HCT116 (cell line): Measurements from ENCODE around the gene FSTL4. TPM values are rescaled to one million over a fixed set of nuclear protein-coding genes. Genes with fewer than 3 reads are reported as not detected.

Experiments
- ATAC-seq: fragments of 200-7000 bp; cut with Tn5 transposase; 2 replicates; pipeline ENCODE4 v1.9.1; 2020; ENCODE audit warnings: mild to moderate bottlenecking, moderate library complexity
- BruUV-seq: library from RNA; stranded (reverse); fragments of 400-500 nt; replicated peaks from 2 replicates; lab custom pipeline; 2021; lab: Mats Ljungman, UMichigan
- CTCF ChIA-PET: fragments of 300-600 bp; sonication (Branson Sonifier 250); formaldehyde crosslinking; loops from one replicate; lab custom pipeline; 2021; ENCODE audit warnings: antibody characterized with exemption; lab: Charles Lee
- POLR2A ChIA-PET: fragments of 300-600, 350-600 bp; sonication (Branson Sonifier 250); formaldehyde crosslinking; loops from one replicate; lab custom pipeline; 2021; ENCODE audit warnings: antibody characterized with exemption; lab: Charles Lee
- RAD21 ChIA-PET, 2 experiments: fragments of 300-600 bp; sonication (Branson Sonifier 250); formaldehyde crosslinking; loops; one replicate each; lab custom pipeline; 2023; ENCODE audit warnings: low total read pairs in 2 of 2; ENCODE audit not compliant: uncharacterized antibody in 2 of 2, unreplicated experiment in 2 of 2, low non-redundant PET in 1 of 2; lab: Charles Lee
- DNase-seq: peaks from one replicate; pipeline ENCODE4 v3.0.0-alpha.2; 2010; ENCODE audit warnings: low read depth, low spot score
- H2AFZ ChIP-seq: fragments of 200-600 bp; shearing (Covaris generic), sonication (generic); 2 replicates; pipeline ENCODE4 v1.6.1; 2017; ENCODE audit warnings: low read depth, mixed run types, mixed read lengths, antibody characterized with exemption, low read length; ENCODE audit not compliant: poor library complexity, severe bottlenecking
- H3K27ac ChIP-seq: 2 replicates; pipeline ENCODE4 v1.5.1; 2012; ENCODE audit warnings: low read depth, low read length
- H3K27me3 ChIP-seq: fragments of 200-600 bp; sonication (generic); 2 replicates; pipeline ENCODE4 v1.6.1; 2016; ENCODE audit warnings: mixed run types, low read length, mixed read lengths; ENCODE audit not compliant: insufficient read depth
- H3K36me3 ChIP-seq, 2 experiments: fragments of 200-500 bp in 1 of 2; fragments of 200-600 bp in 1 of 2; sonication (Bioruptor generic) in 1 of 2; sonication (generic) in 1 of 2; 2 replicates each; pipeline versions ENCODE4 v1.5.1 to v1.6.1; 2014 to 2016; ENCODE audit warnings: low read length in 2 of 2, inconsistent platforms in 1 of 2, mixed read lengths in 1 of 2, mixed run types in 1 of 2; ENCODE audit not compliant: insufficient read depth in 2 of 2, control insufficient read depth in 1 of 2
- H3K4me1 ChIP-seq, 2 experiments: fragments of 200-600 bp in 1 of 2; sonication (generic) in 1 of 2; 2 replicates each; pipeline versions ENCODE4 v1.5.1 to v1.6.1; 2012 to 2017; ENCODE audit warnings: low read length in 2 of 2, inconsistent platforms in 1 of 2, mild to moderate bottlenecking in 1 of 2, mixed read lengths in 1 of 2, mixed run types in 1 of 2, moderate library complexity in 1 of 2; ENCODE audit not compliant: insufficient read depth in 2 of 2, control insufficient read depth in 1 of 2
- H3K4me2 ChIP-seq: fragments of 200-600 bp; sonication (generic); 2 replicates; pipeline ENCODE4 v1.6.1; 2017; ENCODE audit warnings: mixed run types, low read length, mixed read lengths
- H3K4me3 ChIP-seq, 2 experiments: fragments of 200-600 bp in 1 of 2; sonication (generic) in 1 of 2; replicated peaks in 1 of 2; 2 replicates each; pipeline ENCODE4 v1.5.1; 2011 to 2016; ENCODE audit warnings: low read length in 2 of 2, control low read depth in 1 of 2, low read depth in 1 of 2, mild to moderate bottlenecking in 1 of 2, mixed read lengths in 1 of 2, mixed run types in 1 of 2
- H3K79me2 ChIP-seq: fragments of 200-600 bp; sonication (generic); 2 replicates; pipeline ENCODE4 v1.6.1; 2017; ENCODE audit warnings: mild to moderate bottlenecking, mixed run types, low read length, moderate library complexity, mixed read lengths; ENCODE audit not compliant: insufficient read depth
- H3K9ac ChIP-seq: fragments of 200-600 bp; sonication (generic); 2 replicates; pipeline ENCODE4 v1.6.1; 2016; ENCODE audit warnings: low read length, mixed read lengths
- H3K9me2 ChIP-seq: fragments of 200-600 bp; sonication (generic), shearing (Covaris generic); 2 replicates; pipeline ENCODE4 v1.6.1; 2017; ENCODE audit warnings: mixed run types, mild to moderate bottlenecking, moderate library complexity; ENCODE audit not compliant: insufficient read depth
- H3K9me3 ChIP-seq, 2 experiments: fragments of 200-500 bp in 1 of 2; fragments of 200-600 bp in 1 of 2; sonication (Bioruptor generic) in 1 of 2; sonication (generic) in 1 of 2; 2 replicates each; pipeline ENCODE4 v1.6.1; 2014 to 2017; ENCODE audit warnings: low read length in 2 of 2, mixed read lengths in 2 of 2, inconsistent platforms in 1 of 2, low read depth in 1 of 2, mild to moderate bottlenecking in 1 of 2, mixed run types in 1 of 2, moderate library complexity in 1 of 2; ENCODE audit not compliant: control insufficient read depth in 1 of 2, insufficient read depth in 1 of 2
- H4K20me1 ChIP-seq: fragments of 200-600 bp; sonication (generic), shearing (Covaris generic); 2 replicates; pipeline ENCODE4 v1.6.1; 2017; ENCODE audit warnings: mixed run types, mild to moderate bottlenecking, moderate library complexity; ENCODE audit not compliant: insufficient read depth
- ATF3 ChIP-seq: IDR thresholded peaks from 2 replicates; pipeline ENCODE4 v1.6.1; 2012
- CBX3 ChIP-seq: IDR thresholded peaks from 2 replicates; pipeline ENCODE4 v1.6.1; 2012; ENCODE audit warnings: low read depth
- CEBPB ChIP-seq: IDR thresholded peaks from 2 replicates; pipeline ENCODE4 v1.6.1; 2012; ENCODE audit warnings: low read depth
- CTCF ChIP-seq, 3 experiments: fragments of 200-600 bp in 1 of 3; sonication (generic) in 1 of 3; IDR thresholded peaks in 2 of 3; conservative IDR thresholded peaks in 1 of 3; 2 replicates each; pipeline ENCODE4 v1.5.1; 2012 to 2017; ENCODE audit warnings: low read depth in 2 of 3, low read length in 2 of 3, antibody characterized with exemption in 1 of 3, borderline replicate concordance in 1 of 3, control low read depth in 1 of 3, mild to moderate bottlenecking in 1 of 3, mixed read lengths in 1 of 3, mixed run types in 1 of 3, moderate library complexity in 1 of 3; ENCODE audit not compliant: insufficient read depth in 1 of 3
- EGR1 ChIP-seq: IDR thresholded peaks from 2 replicates; pipeline ENCODE4 v1.6.1; 2012; ENCODE audit warnings: low read depth
- ELF1 ChIP-seq: IDR thresholded peaks from 2 replicates; pipeline ENCODE4 v1.6.1; 2012; ENCODE audit warnings: low read depth, borderline replicate concordance
- EZH2 ChIP-seq: fragments of 200-600 bp; sonication (generic); IDR thresholded peaks from 2 replicates; pipeline ENCODE4 v1.6.1; 2017; ENCODE audit warnings: antibody characterized with exemption, mixed run types
- EZH2phosphoT487 ChIP-seq: fragments of 200-600 bp; IDR thresholded peaks from 2 replicates; pipeline ENCODE4 v1.6.1; 2018; ENCODE audit warnings: antibody characterized with exemption, borderline replicate concordance
- FOSL1 ChIP-seq: IDR thresholded peaks from 2 replicates; pipeline ENCODE4 v1.6.1; 2012; ENCODE audit warnings: low read depth
- JUND ChIP-seq: IDR thresholded peaks from 2 replicates; pipeline ENCODE4 v1.6.1; 2012
- RAD21 ChIP-seq: IDR thresholded peaks from 2 replicates; pipeline ENCODE4 v1.6.1; 2012; ENCODE audit warnings: low read depth, mild to moderate bottlenecking
- SIN3A ChIP-seq: IDR thresholded peaks from 2 replicates; pipeline ENCODE4 v1.6.1; 2012; ENCODE audit warnings: low read depth
- SP1 ChIP-seq: IDR thresholded peaks from 2 replicates; pipeline ENCODE4 v1.6.1; 2012; ENCODE audit warnings: low read depth
- SRF ChIP-seq: IDR thresholded peaks from 2 replicates; pipeline ENCODE4 v1.6.1; 2012; ENCODE audit warnings: low read depth
- TCF7L2 ChIP-seq: IDR thresholded peaks from 2 replicates; pipeline ENCODE4 v1.7.0; 2011; ENCODE audit warnings: borderline replicate concordance, inconsistent platforms; ENCODE audit not compliant: insufficient read depth, insufficient read length; ENCODE audit errors: extremely low read depth
- ZFX ChIP-seq: fragments of 450-650 bp; IDR thresholded peaks from 2 replicates; pipeline ENCODE4 v1.6.1; 2017
- intact Hi-C: fragments of 100-400 bp; cut with micrococcal nuclease; formaldehyde crosslinking; loops from 2 replicates; pipeline ENCODE4 v1.10.0; 2022
- total RNA-seq: library from RNA; stranded (reverse); gene quantifications from one replicate; pipeline ENCODE4 v1.2.1, GENCODE V29; 2021; ENCODE audit not compliant: unreplicated experiment

Gene FSTL4
- total RNA-seq, 1 experiment from 2014 or later = 0.37 TPM

GRCh38 chr5:133150909-133151544 lies 461.3 kb downstream of the FSTL4 start:
- Histone ChIP-seq H3K4me2 (no peak overlapping the region), H3K9me3 (no peaks in the 10 kb centered on the region), H3K9ac (no peak overlapping the region), H3K9me2 (no peaks in the 10 kb centered on the region), H3K27ac (no peak overlapping the region), H4K20me1 (no peaks in the 10 kb centered on the region), H3K27me3 (no peaks in the 10 kb centered on the region), H3K4me1 (no peaks in the 10 kb centered on the region), H3K4me3 (no peak overlapping the region), H3K79me2 (no peaks in the 10 kb centered on the region), H3K36me3 (no peaks in the 10 kb centered on the region), H2AFZ (no peak overlapping the region)
- RAD21 ChIA-PET = no interaction called here
- CTCF ChIA-PET = no interaction called here
- ATAC-seq (no peak), DNase-seq (no peak)
- POLR2A ChIA-PET = no interaction called here
- intact Hi-C loops = no loop called here
- TF ChIP-seq CEBPB = no peak
- TF ChIP-seq CBX3 = no peak
- no peak for TF ChIP-seq TCF7L2
- TF ChIP-seq EZH2phosphoT487 = no peak
- TF ChIP-seq RAD21 = no peak
- no peak for TF ChIP-seq CTCF (IDR thresholded peaks at IDR 0.05 in 2 of 3, conservative IDR thresholded peaks at IDR 0.05 in 1 of 3; ENCODE audit: borderline replicate concordance in 1 of 3, insufficient read depth in 1 of 3, low read depth in 2 of 3, low read length in 2 of 3)
- TF ChIP-seq ZFX = no peak
- TF ChIP-seq SRF = no peak
- no peak for TF ChIP-seq JUND
- TF ChIP-seq FOSL1 = no peak
- no peak for TF ChIP-seq ELF1
- no peak for TF ChIP-seq ATF3
- no peak for TF ChIP-seq EZH2
- no peak for TF ChIP-seq EGR1
- no peak for TF ChIP-seq SP1
- TF ChIP-seq SIN3A = no peak
- BruUV-seq = no TSS peak
